GM23338 (cell line): ENCODE data around the gene SLC9A1.

Experiments used
- EZH2 ChIP-seq: fragments of 200-600 bp; sonication (generic); IDR thresholded peaks from one replicate; pipeline ENCODE4 v1.8.0; 2017; ENCODE audit warnings: antibody characterized with exemption, mild to moderate bottlenecking, low read depth; ENCODE audit not compliant: unreplicated experiment
- JUNB ChIP-seq: IDR thresholded peaks from one replicate; pipeline ENCODE4 v1.6.1; 2016; ENCODE audit warnings: antibody characterized with exemption; ENCODE audit not compliant: unreplicated experiment
- POLR2AphosphoS5 ChIP-seq: IDR thresholded peaks from 2 replicates; pipeline ENCODE4 v1.6.1; 2016; ENCODE audit warnings: antibody characterized with exemption, low read depth
- TF ChIP-seq, protein P1 (sequence below): IDR thresholded peaks from one replicate; pipeline ENCODE4 v1.6.1; 2018; ENCODE audit warnings: antibody characterized with exemption; ENCODE audit not compliant: unreplicated experiment
- TF ChIP-seq, protein P2 (sequence below), 2 experiments: fragments of 200-600 bp in 1 of 2; sonication (generic) in 1 of 2; conservative IDR thresholded peaks; 2 replicates each; pipeline versions ENCODE4 v1.5.1 to v1.6.1; 2016 to 2017; ENCODE audit warnings: antibody characterized with exemption in 2 of 2, low read depth in 2 of 2, mild to moderate bottlenecking in 2 of 2, moderate library complexity in 1 of 2

DNA sequence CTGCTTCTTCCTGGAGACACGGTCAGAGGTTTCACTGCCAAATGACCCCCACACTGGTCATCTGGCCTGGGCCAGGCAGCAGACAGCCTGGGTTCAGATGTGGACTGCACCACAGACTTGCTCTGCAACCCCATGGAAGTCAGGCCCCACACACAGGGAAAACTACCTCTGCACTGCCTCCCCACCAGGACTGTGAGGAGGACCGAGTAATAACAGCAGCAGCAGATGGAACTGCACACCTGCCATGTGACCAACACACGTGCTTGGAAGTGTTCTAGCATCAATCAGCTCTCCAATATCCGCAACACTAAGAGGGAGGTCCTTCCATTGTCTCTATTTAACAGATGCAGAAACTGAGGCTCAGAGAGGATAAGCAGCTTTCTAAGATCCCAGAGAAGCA is 51.4 kb downstream of the SLC9A1 start:
- TF ChIP-seq POLR2AphosphoS5 (no peak), EZH2 (no peak), JUNB (no peak)
- TF ChIP-seq, protein P1, sequence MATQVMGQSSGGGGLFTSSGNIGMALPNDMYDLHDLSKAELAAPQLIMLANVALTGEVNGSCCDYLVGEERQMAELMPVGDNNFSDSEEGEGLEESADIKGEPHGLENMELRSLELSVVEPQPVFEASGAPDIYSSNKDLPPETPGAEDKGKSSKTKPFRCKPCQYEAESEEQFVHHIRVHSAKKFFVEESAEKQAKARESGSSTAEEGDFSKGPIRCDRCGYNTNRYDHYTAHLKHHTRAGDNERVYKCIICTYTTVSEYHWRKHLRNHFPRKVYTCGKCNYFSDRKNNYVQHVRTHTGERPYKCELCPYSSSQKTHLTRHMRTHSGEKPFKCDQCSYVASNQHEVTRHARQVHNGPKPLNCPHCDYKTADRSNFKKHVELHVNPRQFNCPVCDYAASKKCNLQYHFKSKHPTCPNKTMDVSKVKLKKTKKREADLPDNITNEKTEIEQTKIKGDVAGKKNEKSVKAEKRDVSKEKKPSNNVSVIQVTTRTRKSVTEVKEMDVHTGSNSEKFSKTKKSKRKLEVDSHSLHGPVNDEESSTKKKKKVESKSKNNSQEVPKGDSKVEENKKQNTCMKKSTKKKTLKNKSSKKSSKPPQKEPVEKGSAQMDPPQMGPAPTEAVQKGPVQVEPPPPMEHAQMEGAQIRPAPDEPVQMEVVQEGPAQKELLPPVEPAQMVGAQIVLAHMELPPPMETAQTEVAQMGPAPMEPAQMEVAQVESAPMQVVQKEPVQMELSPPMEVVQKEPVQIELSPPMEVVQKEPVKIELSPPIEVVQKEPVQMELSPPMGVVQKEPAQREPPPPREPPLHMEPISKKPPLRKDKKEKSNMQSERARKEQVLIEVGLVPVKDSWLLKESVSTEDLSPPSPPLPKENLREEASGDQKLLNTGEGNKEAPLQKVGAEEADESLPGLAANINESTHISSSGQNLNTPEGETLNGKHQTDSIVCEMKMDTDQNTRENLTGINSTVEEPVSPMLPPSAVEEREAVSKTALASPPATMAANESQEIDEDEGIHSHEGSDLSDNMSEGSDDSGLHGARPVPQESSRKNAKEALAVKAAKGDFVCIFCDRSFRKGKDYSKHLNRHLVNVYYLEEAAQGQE = no peak
- TF ChIP-seq, protein P2, sequence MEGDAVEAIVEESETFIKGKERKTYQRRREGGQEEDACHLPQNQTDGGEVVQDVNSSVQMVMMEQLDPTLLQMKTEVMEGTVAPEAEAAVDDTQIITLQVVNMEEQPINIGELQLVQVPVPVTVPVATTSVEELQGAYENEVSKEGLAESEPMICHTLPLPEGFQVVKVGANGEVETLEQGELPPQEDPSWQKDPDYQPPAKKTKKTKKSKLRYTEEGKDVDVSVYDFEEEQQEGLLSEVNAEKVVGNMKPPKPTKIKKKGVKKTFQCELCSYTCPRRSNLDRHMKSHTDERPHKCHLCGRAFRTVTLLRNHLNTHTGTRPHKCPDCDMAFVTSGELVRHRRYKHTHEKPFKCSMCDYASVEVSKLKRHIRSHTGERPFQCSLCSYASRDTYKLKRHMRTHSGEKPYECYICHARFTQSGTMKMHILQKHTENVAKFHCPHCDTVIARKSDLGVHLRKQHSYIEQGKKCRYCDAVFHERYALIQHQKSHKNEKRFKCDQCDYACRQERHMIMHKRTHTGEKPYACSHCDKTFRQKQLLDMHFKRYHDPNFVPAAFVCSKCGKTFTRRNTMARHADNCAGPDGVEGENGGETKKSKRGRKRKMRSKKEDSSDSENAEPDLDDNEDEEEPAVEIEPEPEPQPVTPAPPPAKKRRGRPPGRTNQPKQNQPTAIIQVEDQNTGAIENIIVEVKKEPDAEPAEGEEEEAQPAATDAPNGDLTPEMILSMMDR (conservative IDR thresholded peaks at IDR 0.05; ENCODE audit: low read depth in 2 of 2) = no peak
